GM12878 (cell line): ENCODE data around the gene CCDC83. TPM values are rescaled to one million over a fixed set of nuclear protein-coding genes. Genes with fewer than 3 reads are reported as not detected.

Source experiments
- ATAC-seq: fragments of 200-7000 bp; cut with Tn5 transposase; 3 replicates; pipeline ENCODE4 v1.9.1; 2020; ENCODE audit warnings: mild to moderate bottlenecking, moderate library complexity
- BruUV-seq: library from RNA; stranded (reverse); fragments of 400-500 nt; replicated peaks from 2 replicates; lab custom pipeline; 2021; lab: Mats Ljungman, UMichigan
- CTCF ChIA-PET: fragments of 300-600 bp; sonication (Branson Sonifier 250); formaldehyde crosslinking; extraction: SDS; loops from one replicate; lab custom pipeline; 2021; ENCODE audit warnings: inconsistent platforms; lab: Yijun Ruan, JAX
- POLR2A ChIA-PET: fragments of 350-600 bp; formaldehyde crosslinking; extraction: SDS; loops from one replicate; lab custom pipeline; 2021; ENCODE audit warnings: inconsistent platforms; lab: Charles Lee
- RAD21 ChIA-PET: fragments of 300-600 bp; sonication (Branson Sonifier 250); formaldehyde crosslinking; loops from one replicate; lab custom pipeline; 2023; ENCODE audit warnings: antibody characterized with exemption; ENCODE audit not compliant: unreplicated experiment; lab: Charles Lee
- SMC1A ChIA-PET: fragments of 300-600 bp; sonication (Branson Sonifier 250); formaldehyde crosslinking; loops from one replicate; lab custom pipeline; 2023; ENCODE audit not compliant: unreplicated experiment, uncharacterized antibody; lab: Charles Lee
- DNase-seq: peaks from one replicate; pipeline ENCODE4 v3.0.0-alpha.2; 2011; ENCODE audit warnings: low read depth, low spot score
- FAIRE-seq: peaks from 3 replicates; lab custom pipeline; 2011; peaks lifted over from hg19 to GRCh38; lab: Jason Lieb, UNC
- H2AFZ ChIP-seq: 2 replicates; pipeline ENCODE4 v1.6.0; 2011; ENCODE audit warnings: low read depth, low read length, control low read depth; ENCODE audit not compliant: control insufficient read depth
- H3K27ac ChIP-seq: 2 replicates; pipeline ENCODE4 v1.5.1; 2011; ENCODE audit warnings: control low read depth; ENCODE audit not compliant: control insufficient read depth, insufficient read depth
- H3K27me3 ChIP-seq, 2 experiments: replicated peaks in 1 of 2; 2 replicates each; pipeline versions ENCODE4 v1.6.0 to v1.6.1; 2011; ENCODE audit warnings: low read length in 1 of 2; ENCODE audit not compliant: control insufficient read depth in 2 of 2, insufficient read depth in 2 of 2
- H3K36me3 ChIP-seq, 2 experiments: 2 replicates each; pipeline ENCODE4 v1.5.1; 2011; ENCODE audit warnings: low read length in 1 of 2; ENCODE audit not compliant: control insufficient read depth in 2 of 2, insufficient read depth in 2 of 2
- H3K4me1 ChIP-seq: 2 replicates; pipeline ENCODE4 v1.6.1; 2011; ENCODE audit warnings: mild to moderate bottlenecking, low read length, moderate library complexity, mixed read lengths; ENCODE audit not compliant: control insufficient read depth, insufficient read depth
- H3K4me2 ChIP-seq: 2 replicates; pipeline ENCODE4 v1.6.0; 2011; ENCODE audit warnings: control low read depth; ENCODE audit not compliant: control insufficient read depth, insufficient read depth
- H3K4me3 ChIP-seq: fragments of 200-600 bp; sonication (generic); 2 replicates; pipeline ENCODE4 v1.5.1; 2016
- H3K79me2 ChIP-seq: 2 replicates; pipeline ENCODE4 v1.6.0; 2011; ENCODE audit warnings: low read length; ENCODE audit not compliant: control insufficient read depth, insufficient read depth
- H3K9ac ChIP-seq: 2 replicates; pipeline ENCODE4 v1.8.0; 2011; ENCODE audit warnings: low read length, control low read depth, mixed read lengths; ENCODE audit not compliant: control insufficient read depth, insufficient read depth
- H3K9me3 ChIP-seq: replicated peaks from 3 replicates; pipeline ENCODE4 v1.5.1; 2011; ENCODE audit warnings: mild to moderate bottlenecking, low read length; ENCODE audit not compliant: control insufficient read depth, insufficient read depth
- H4K20me1 ChIP-seq: 2 replicates; pipeline ENCODE4 v1.6.0; 2011; ENCODE audit not compliant: control insufficient read depth, insufficient read depth
- BMI1 ChIP-seq: fragments of 450-650 bp; IDR thresholded peaks from 2 replicates; pipeline ENCODE4 v1.6.1; 2016; ENCODE audit warnings: mild to moderate bottlenecking, moderate library complexity, borderline replicate concordance
- CBX5 ChIP-seq: sonication (generic); IDR thresholded peaks from 2 replicates; pipeline ENCODE4 v1.6.1; 2016; ENCODE audit warnings: low read depth, moderate library complexity, mild to moderate bottlenecking, inconsistent platforms
- EZH2 ChIP-seq: IDR thresholded peaks from 2 replicates; pipeline ENCODE4 v1.6.1; 2012; ENCODE audit warnings: low read depth, mild to moderate bottlenecking, control low read depth, inconsistent platforms, low read length, borderline replicate concordance; ENCODE audit not compliant: control insufficient read depth
- IKZF1 ChIP-seq: fragments of 450-650 bp; conservative IDR thresholded peaks from 2 replicates; pipeline ENCODE4 v1.6.1; 2017; ENCODE audit warnings: antibody characterized with exemption, mild to moderate bottlenecking
- MXI1 ChIP-seq: fragments of 150-350 bp; IDR thresholded peaks from 2 replicates; pipeline ENCODE4 v1.6.1; 2011; ENCODE audit warnings: low read depth, mild to moderate bottlenecking, inconsistent platforms, low read length, improper control_type of control experiment
- NR2C2 ChIP-seq: IDR thresholded peaks from 2 replicates; pipeline ENCODE4 v1.6.1; 2011; ENCODE audit warnings: borderline replicate concordance, low read depth; ENCODE audit not compliant: control insufficient read depth, insufficient read length
- SIN3A ChIP-seq: IDR thresholded peaks from 2 replicates; pipeline ENCODE4 v1.6.1; 2012; ENCODE audit warnings: low read depth, low read length, improper control_type of control experiment
- SREBF1 ChIP-seq: IDR thresholded peaks from 2 replicates; pipeline ENCODE4 v1.6.1; 2012; ENCODE audit warnings: mild to moderate bottlenecking, low read length
- SUZ12 ChIP-seq: fragments of 200-600 bp; sonication (generic); IDR thresholded peaks from one replicate; pipeline ENCODE4 v1.6.1; 2018; ENCODE audit warnings: antibody characterized with exemption, mild to moderate bottlenecking; ENCODE audit not compliant: unreplicated experiment
- TARDBP ChIP-seq: IDR thresholded peaks from 2 replicates; pipeline ENCODE4 v1.6.1; 2016; ENCODE audit warnings: borderline replicate concordance
- TBL1XR1 ChIP-seq: IDR thresholded peaks from 2 replicates; pipeline ENCODE4 v1.6.1; 2012; ENCODE audit warnings: low read depth, low read length, improper control_type of control experiment
- ZBED1 ChIP-seq: IDR thresholded peaks from 2 replicates; pipeline ENCODE4 v1.6.1; 2016; ENCODE audit warnings: borderline replicate concordance
- ZNF24 ChIP-seq: fragments of 450-650 bp; IDR thresholded peaks from 2 replicates; pipeline ENCODE4 v1.6.1; 2017; ENCODE audit warnings: antibody characterized with exemption, mild to moderate bottlenecking
- WGBS: methylation state at CpG from one replicate; pipeline ENCODE4 v1.1.6; 2016; ENCODE audit warnings: low lambda C conversion rate; ENCODE audit not compliant: insufficient replicate concordance, insufficient coverage; ENCODE audit errors: missing lambda C conversion rate; 5-methylcytosine and 5-hydroxymethylcytosine counted together
- in situ Hi-C: fragments of 300-500 bp; cut with MboI; formaldehyde crosslinking; loops from 9 replicates; pipeline ENCODE4 v1.14.3; 2018; ENCODE audit warnings: mixed read lengths
- intact Hi-C: fragments of 100-400 bp; cut with micrococcal nuclease; formaldehyde crosslinking; loops from one replicate; pipeline ENCODE4 v1.14.2; 2022; ENCODE audit not compliant: unreplicated experiment
- polyA plus RNA-seq, 11 experiments: library from polyadenylated mRNA; depleted of rRNA in 4 of 11; unstranded in 6 of 11; stranded (reverse) in 5 of 11; fragments of >200 nt; fragmentation: Nextera tagmentation in 4 of 11; fragmentation: Illumina TruSeq in 1 of 11; extraction: Ambion mirVana in 4 of 11; extraction: Trizol in 1 of 11; gene quantifications; 1 replicate in 1 of 11; 2 replicates in 10 of 11; pipeline versions ENCODE4 v1.2.1 to v1.2.3, GENCODE V29; 2011 to 2016; ENCODE audit warnings: inconsistent platforms in 2 of 11, missing spikeins in 2 of 11, low read depth in 1 of 11
- total RNA-seq, 4 experiments: library from RNA; depleted of rRNA in 3 of 4; stranded (reverse); fragments of >200 nt in 3 of 4; fragmentation: Illumina TruSeq in 1 of 4; extraction: Trizol in 1 of 4; gene quantifications; 2 replicates each; pipeline versions ENCODE4 v1.2.1 to v1.2.3, GENCODE V29; 2013 to 2021
- TF ChIP-seq, protein P1 (sequence below): IDR thresholded peaks from 2 replicates; pipeline ENCODE4 v1.6.1; 2011; ENCODE audit warnings: low read depth, low read length, improper control_type of control experiment, borderline replicate concordance

Gene CCDC83
- total and polyA plus RNA-seq, 10 of the 15 experiments (the other 5 are each of a cell fraction or from before 2014, with no cell fraction given), result not detected

GRCh38 chr11:85889108-85889507 lies 33.9 kb downstream of the CCDC83 start:
- POLR2A ChIA-PET, result no interaction called here
- Histone ChIP-seq H2AFZ (no peak overlapping the region), H3K27me3 (peaks cover 0 to 1% of the 10 kb centered on the region in 2 experiments; a peak in 2 of 4 replicates), H3K4me3 (no peak overlapping the region), H3K4me1 (no peaks in the 10 kb centered on the region), H4K20me1 (no peaks in the 10 kb centered on the region), H3K79me2 (no peaks in the 10 kb centered on the region), H3K9me3 (no peaks in the 10 kb centered on the region), H3K36me3 (no peaks in the 10 kb centered on the region), H3K4me2 (no peak overlapping the region), H3K27ac (no peak overlapping the region), H3K9ac (no peak overlapping the region)
- WGBS, result 40% methylated on average over 5 of the region's 5 CpGs
- ATAC-seq (no peak), FAIRE-seq (no peak), DNase-seq (no peak)
- BruUV-seq, result no TSS peak
- intact Hi-C loops (no loop called here), in situ Hi-C loops (no loop called here)
- CTCF ChIA-PET, result no interaction called here
- SMC1A ChIA-PET, result no interaction called here
- RAD21 ChIA-PET, result no interaction called here
- TF ChIP-seq CBX5 (no peak), TBL1XR1 (no peak), SREBF1 (no peak), TARDBP (no peak)

DNA sequence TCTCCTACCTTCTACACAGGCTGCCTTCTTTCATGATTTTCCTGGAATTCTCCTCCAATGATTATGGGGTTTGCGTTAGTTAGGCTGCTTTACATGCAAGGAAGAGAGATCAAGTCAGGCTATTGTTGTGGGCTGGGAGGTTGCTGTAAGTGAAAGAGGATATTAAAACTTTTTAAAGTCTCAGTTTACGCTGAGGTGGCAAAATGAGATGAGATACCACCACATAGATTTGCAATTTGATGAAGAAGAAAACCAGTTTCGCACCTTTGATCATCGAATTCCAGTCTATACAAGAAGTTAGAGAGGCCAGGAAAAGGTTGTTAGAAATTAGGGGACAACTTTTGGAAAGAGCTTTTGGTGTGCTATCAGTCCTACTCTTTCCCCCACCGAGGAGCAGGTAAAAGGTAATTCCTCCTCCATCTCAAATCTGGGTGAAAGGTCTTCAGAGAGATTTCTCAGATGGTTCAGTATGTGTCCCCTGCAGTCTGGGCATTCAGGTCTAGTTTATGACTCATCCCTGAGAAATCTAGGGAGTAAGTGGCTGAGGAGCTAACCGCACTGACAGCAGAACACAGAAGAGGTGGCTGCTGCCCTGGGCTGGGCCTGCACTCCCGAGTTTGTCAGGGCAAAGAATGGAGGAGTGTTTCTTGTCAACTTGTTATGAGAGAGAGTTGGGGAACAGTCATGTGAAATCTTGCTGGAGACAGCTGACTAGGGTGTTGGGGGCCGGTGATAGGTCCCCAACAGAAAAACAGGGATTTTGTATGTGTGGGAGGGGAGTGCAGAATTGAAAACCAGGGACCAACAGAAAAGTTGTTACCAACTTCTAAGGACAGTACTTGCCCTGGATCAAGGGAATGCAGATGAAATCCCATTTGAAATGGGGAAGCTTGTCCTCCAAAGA lies 34.7 kb downstream of the CCDC83 start:
- no peaks in the 10 kb centered on the region for H4K20me1 ChIP-seq
- FAIRE-seq (no peak), ATAC-seq (no peak), DNase-seq (no peak)
- no peak overlapping the region for H3K27ac ChIP-seq
- BruUV-seq, result no TSS peak
- no peaks in the 10 kb centered on the region for H3K9me3 ChIP-seq
- in situ Hi-C loops (no loop called here), intact Hi-C loops (no loop called here)
- H3K4me3 ChIP-seq, result no peak overlapping the region
- SMC1A ChIA-PET, result interaction anchor here (0.6 to 0.8 kb wide), 2 partner anchors 10 to 15 kb away, joined by 3 read pairs; no protein-coding TSS in a partner anchor
- H3K4me1 ChIP-seq, result no peaks in the 10 kb centered on the region
- RAD21 ChIA-PET, result no interaction called here
- no peak overlapping the region for H3K4me2 ChIP-seq
- CTCF ChIA-PET, result no interaction called here
- H3K27me3 ChIP-seq, result peaks cover 0 to 1% of the 10 kb centered on the region in 2 experiments; a peak in 1 of 4 replicates
- no peak overlapping the region for H2AFZ ChIP-seq
- no peak overlapping the region for H3K9ac ChIP-seq
- no peaks in the 10 kb centered on the region for H3K79me2 ChIP-seq
- WGBS, result 16% methylated on average over 8 of the region's 8 CpGs
- POLR2A ChIA-PET, result no interaction called here
- no peaks in the 10 kb centered on the region for H3K36me3 ChIP-seq
- TF ChIP-seq ZBED1, result no peak
- TF ChIP-seq BMI1, result no peak
- TF ChIP-seq SIN3A, result no peak
- no peak for TF ChIP-seq NR2C2
- TF ChIP-seq MXI1, result no peak
- no peak for TF ChIP-seq SUZ12
- TF ChIP-seq, protein P1, sequence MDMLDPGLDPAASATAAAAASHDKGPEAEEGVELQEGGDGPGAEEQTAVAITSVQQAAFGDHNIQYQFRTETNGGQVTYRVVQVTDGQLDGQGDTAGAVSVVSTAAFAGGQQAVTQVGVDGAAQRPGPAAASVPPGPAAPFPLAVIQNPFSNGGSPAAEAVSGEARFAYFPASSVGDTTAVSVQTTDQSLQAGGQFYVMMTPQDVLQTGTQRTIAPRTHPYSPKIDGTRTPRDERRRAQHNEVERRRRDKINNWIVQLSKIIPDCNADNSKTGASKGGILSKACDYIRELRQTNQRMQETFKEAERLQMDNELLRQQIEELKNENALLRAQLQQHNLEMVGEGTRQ, result no peak
- no peak for TF ChIP-seq ZNF24
- no peak for TF ChIP-seq EZH2
- TF ChIP-seq IKZF1, result no peak
